AG09309 (cell line): ENCODE data around the gene SPDEF.

Experiments used
- DNase-seq: peaks from one replicate; pipeline ENCODE4 v3.0.0-alpha.2; 2010; ENCODE audit warnings: low read depth
- H3K4me3 ChIP-seq: 2 replicates; pipeline ENCODE4 v1.5.1; 2011; ENCODE audit warnings: mild to moderate bottlenecking, low read depth, low read length, moderate library complexity; ENCODE audit not compliant: control insufficient read depth
- CTCF ChIP-seq: IDR thresholded peaks from 2 replicates; pipeline ENCODE4 v1.5.1; 2011; ENCODE audit warnings: mild to moderate bottlenecking, low read depth, low read length, inconsistent platforms; ENCODE audit not compliant: insufficient read depth, control insufficient read depth; ENCODE audit errors: missing control alignments

The SPDEF gene

GRCh38 chr6:34517461-34517881 lies 38.7 kb downstream of the SPDEF start:
- TF ChIP-seq CTCF: no peak
- DNase-seq: no peak
- H3K4me3 ChIP-seq: no peak overlapping the region

- no peak for DNase-seq
- H3K4me3 ChIP-seq: no peak overlapping the region
- no peak for TF ChIP-seq CTCF
Measured at GRCh38 chr6:34516391-34517324, 39.5 kb downstream of the SPDEF start.

GRCh38 chr6:34515473-34516387 lies 40.4 kb downstream of the SPDEF start:
- no peak for TF ChIP-seq CTCF

GRCh38 chr6:34514593-34515472 lies 41.3 kb downstream of the SPDEF start:
- DNase-seq: no peak
- no peak for TF ChIP-seq CTCF
- H3K4me3 ChIP-seq: no peak overlapping the region

More at GRCh38 chr6:34515473-34516387, 40.4 kb downstream of the SPDEF start:
- no peak overlapping the region for H3K4me3 ChIP-seq
- no peak for DNase-seq

- TF ChIP-seq CTCF: no peak
- H3K4me3 ChIP-seq: no peak overlapping the region
Measured at GRCh38 chr6:34514112-34514511, 42.0 kb downstream of the SPDEF start.

GRCh38 chr6:34513646-34514045 lies 42.5 kb downstream of the SPDEF start:
- H3K4me3 ChIP-seq: no peak overlapping the region
- TF ChIP-seq CTCF: no peak
- DNase-seq: no peak

More at GRCh38 chr6:34514112-34514511, 42.0 kb downstream of the SPDEF start:
- DNase-seq: no peak
